OCI-M2 (cell line): ENCODE measurements around the gene MTHFD1L.

Source experiments
- DNase-seq: peaks from one replicate; lab custom pipeline; 2025; ENCODE audit not compliant: unreplicated experiment; lab: John Stamatoyannopoulos, UW

MTHFD1L gene

GRCh38 chr6:150931405-150931804 lies 65.9 kb downstream of the MTHFD1L start:
- DNase-seq = no peak

GRCh38 chr6:150932996-150933395 lies 67.5 kb downstream of the MTHFD1L start:
- no peak for DNase-seq

- DNase-seq = no peak
Measured at GRCh38 chr6:150934380-150934779, 68.9 kb downstream of the MTHFD1L start.

GRCh38 chr6:150936021-150936555 lies 70.6 kb downstream of the MTHFD1L start:
- DNase-seq = no peak

- no peak for DNase-seq
Measured at GRCh38 chr6:150937132-150937906, 71.8 kb downstream of the MTHFD1L start.

GRCh38 chr6:150939399-150939798 lies 73.9 kb downstream of the MTHFD1L start:
- DNase-seq = no peak

- no peak for DNase-seq
Measured at GRCh38 chr6:150940941-150941340, 75.4 kb downstream of the MTHFD1L start.

GRCh38 chr6:150949526-150949925 lies 84.0 kb downstream of the MTHFD1L start:
- no peak for DNase-seq

- no peak for DNase-seq
Measured at GRCh38 chr6:150953851-150954250, 88.3 kb downstream of the MTHFD1L start.

- no peak for DNase-seq
Measured at GRCh38 chr6:150959166-150959565, 93.7 kb downstream of the MTHFD1L start.

- DNase-seq = no peak
Measured at GRCh38 chr6:150962436-150962835, 96.9 kb downstream of the MTHFD1L start.

GRCh38 chr6:150964765-150965164 lies 99.3 kb downstream of the MTHFD1L start:
- DNase-seq = no peak

GRCh38 chr6:150966786-150967185 lies 101.3 kb downstream of the MTHFD1L start:
- DNase-seq = no peak

- no peak for DNase-seq
Measured at GRCh38 chr6:150967381-150967780, 101.9 kb downstream of the MTHFD1L start.

- DNase-seq = no peak
Measured at GRCh38 chr6:150967910-150968309, 102.4 kb downstream of the MTHFD1L start.

- no peak for DNase-seq
Measured at GRCh38 chr6:150969901-150970300, 104.4 kb downstream of the MTHFD1L start.

- DNase-seq = no peak
Measured at GRCh38 chr6:150971219-150971618, 105.7 kb downstream of the MTHFD1L start.

- DNase-seq = no peak
Measured at GRCh38 chr6:150975136-150975535, 109.6 kb downstream of the MTHFD1L start.

- DNase-seq = no peak
Measured at GRCh38 chr6:150977281-150977680, 111.8 kb downstream of the MTHFD1L start.

GRCh38 chr6:150978624-150979023 lies 113.1 kb downstream of the MTHFD1L start:
- DNase-seq = no peak

GRCh38 chr6:150979826-150980350 lies 114.4 kb downstream of the MTHFD1L start:
- no peak for DNase-seq

GRCh38 chr6:150981095-150981494 lies 115.6 kb downstream of the MTHFD1L start:
- no peak for DNase-seq

GRCh38 chr6:150981669-150982068 lies 116.2 kb downstream of the MTHFD1L start:
- no peak for DNase-seq
